ENCODE measurements around the gene PLCD4.

The PLCD4 gene

GRCh38 chr2:218664653-218665052, 57.0 kb downstream of the PLCD4 start:
- no peak for DNase-seq (ENCODE audit: low spot score)

GRCh38 chr2:218671097-218671653, 63.5 kb downstream of the PLCD4 start:
- DNase-seq (ENCODE audit: low spot score) = peak; percentile 32

- DNase-seq (ENCODE audit: low spot score) = peak; percentile 76
Measured at GRCh38 chr2:218671654-218672566, 64.2 kb downstream of the PLCD4 start, which contains the start of the genes RNF25 and STK36. Gene RNF25 (minus strand): TSS chr2:218672002. CDS start chr2:218671970, 32 bp downstream. Gene STK36 (plus strand): TSS chr2:218672086. CDS start chr2:218672830, 744 bp downstream.

- DNase-seq (ENCODE audit: low spot score) = no peak
Measured at GRCh38 chr2:218679119-218679518, 71.4 kb downstream of the PLCD4 start.

GRCh38 chr2:218680061-218680460, 72.4 kb downstream of the PLCD4 start:
- DNase-seq (ENCODE audit: low spot score) = no peak

Data from hematopoietic multipotent progenitor cell treated with erythropoietin and hydrocortisone succinate and interleukin-3 and kit ligand, for 15 days (in vitro differentiated cells).